ENCODE data around the gene RABL6.

RABL6 gene

GRCh38 chr9:136849038-136849959 lies 41.6 kb downstream of the RABL6 start, which contains the start of gene PHPT1:
PHPT1 (plus strand) TSS chr9:136849409; CDS start chr9:136849431, 22 bp downstream.
- peak; percentile 98 for DNase-seq

DNA sequence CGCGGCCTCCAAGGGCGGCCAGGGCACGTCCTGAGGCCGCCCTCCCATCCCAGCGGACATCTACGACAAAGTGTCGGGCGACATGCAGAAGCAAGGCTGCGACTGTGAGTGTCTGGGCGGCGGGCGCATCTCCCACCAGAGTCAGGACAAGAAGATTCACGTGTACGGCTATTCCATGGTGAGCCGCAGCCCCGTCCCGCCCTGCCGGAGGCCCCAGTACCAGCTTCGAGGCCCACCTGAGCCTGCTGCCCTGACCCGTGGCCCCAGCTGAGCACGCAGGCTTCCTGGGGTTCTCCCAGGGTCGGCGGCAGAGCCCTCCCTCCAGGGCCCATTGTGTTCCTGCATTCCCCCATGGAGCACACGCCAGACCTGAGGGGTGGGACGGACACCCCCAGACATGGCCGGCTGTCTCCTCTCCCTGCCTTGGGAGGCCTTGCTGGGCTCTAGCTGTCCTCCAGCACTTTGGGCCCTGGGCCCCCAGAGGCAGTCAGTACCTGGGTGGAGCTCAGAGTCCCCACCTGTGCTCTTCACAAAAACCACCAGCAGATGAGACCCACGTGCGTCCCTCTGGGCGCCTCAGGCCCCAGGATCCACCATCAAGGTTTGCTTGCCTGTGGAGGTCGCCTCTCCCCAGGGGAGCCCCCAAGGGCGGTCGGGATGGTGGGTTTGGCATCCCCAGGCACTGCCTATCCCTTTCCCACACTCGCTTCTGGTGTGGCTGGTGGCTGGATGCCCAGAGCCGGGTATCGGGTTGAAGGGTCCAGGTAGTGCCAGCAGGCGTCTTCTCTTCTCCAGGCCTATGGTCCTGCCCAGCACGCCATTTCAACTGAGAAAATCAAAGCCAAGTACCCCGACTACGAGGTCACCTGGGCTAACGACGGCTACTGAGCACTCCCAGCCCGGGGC lies 42.5 kb downstream of the RABL6 start:
- DNase-seq = no peak

GRCh38 chr9:136850866-136851775 lies 43.4 kb downstream of the RABL6 start:
- DNase-seq = no peak

DNA sequence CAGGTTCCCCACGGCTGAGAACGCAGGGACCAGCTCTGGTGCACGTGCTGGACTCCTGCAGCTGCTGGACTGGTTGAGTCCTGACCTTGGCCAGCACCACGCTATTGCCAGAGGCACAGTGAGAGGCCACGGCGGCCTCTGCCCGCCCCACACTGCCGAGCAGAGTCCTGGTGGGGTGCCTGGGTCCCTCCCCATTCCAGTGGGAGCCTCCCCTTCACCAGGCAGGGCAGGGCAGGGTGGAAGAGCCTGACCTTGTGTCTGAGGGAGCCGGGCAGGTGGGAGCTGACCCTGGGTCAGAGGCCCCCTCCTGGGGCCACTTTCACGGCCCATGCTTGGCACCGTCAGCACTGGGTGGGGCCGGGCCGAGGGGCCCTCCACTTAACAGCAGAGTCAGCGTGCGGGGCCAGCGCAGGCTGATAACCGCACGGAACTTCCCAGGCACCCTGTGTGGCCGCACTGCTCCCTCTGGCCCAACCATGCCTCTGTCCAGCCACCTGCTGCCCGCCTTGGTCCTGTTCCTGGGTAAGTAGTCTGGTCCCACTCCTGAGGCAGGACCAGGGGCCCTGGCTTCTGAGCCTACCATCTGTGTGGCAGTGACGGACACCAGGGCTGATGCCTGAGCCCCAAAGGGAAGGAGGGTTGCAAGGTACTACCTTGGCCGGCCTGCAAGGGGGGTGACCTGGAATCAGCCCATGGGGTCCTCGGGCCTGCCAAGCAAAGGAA lies 44.4 kb downstream of the RABL6 start, which contains the start of gene MAMDC4:
Gene MAMDC4, plus strand, starts transcription at position 406 of the 723 bp plus-strand sequence. Its CDS starts 71 bp downstream, at position 477.
- DNase-seq = no peak

GRCh38 chr9:136852664-136853595 lies 45.2 kb downstream of the RABL6 start:
- no peak for DNase-seq

GRCh38 chr9:136853596-136854112 lies 45.9 kb downstream of the RABL6 start:
- DNase-seq = no peak

GRCh38 chr9:136854113-136854841 lies 46.5 kb downstream of the RABL6 start:
- DNase-seq = no peak

- no peak for DNase-seq
These were observed 47.2 kb downstream of the RABL6 start for GRCh38 chr9:136854842-136855460.

GRCh38 chr9:136855461-136856078 lies 47.8 kb downstream of the RABL6 start:
- DNase-seq = no peak

GRCh38 chr9:136856079-136856476 lies 48.3 kb downstream of the RABL6 start:
- no peak for DNase-seq

DNA sequence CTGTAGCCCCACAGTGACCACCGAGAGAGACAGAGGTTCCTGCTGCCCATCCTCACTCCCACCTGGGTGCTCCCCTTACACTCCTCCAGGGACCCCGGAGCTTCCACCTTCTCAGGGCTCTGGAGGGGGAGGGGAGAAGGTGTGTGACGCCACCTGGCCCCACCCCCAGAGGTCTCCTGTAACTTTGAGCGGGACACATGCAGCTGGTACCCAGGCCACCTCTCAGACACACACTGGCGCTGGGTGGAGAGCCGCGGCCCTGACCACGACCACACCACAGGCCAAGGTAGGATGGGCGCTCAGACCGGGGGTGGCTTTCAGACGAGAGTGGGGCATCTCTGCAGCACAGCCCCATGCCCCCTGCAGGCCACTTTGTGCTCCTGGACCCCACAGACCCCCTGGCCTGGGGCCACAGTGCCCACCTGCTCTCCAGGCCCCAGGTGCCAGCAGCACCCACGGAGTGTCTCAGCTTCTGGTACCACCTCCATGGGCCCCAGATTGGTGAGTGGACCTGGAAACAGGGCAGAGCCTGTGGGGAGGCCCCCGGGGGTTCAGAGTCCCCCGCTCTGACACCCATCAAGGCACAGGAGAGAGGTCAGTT lies 48.9 kb downstream of the RABL6 start:
- no peak for DNase-seq

GRCh38 chr9:136857166-136857565 lies 49.4 kb downstream of the RABL6 start:
- DNase-seq = no peak

GRCh38 chr9:136857581-136858412 lies 50.0 kb downstream of the RABL6 start:
- DNase-seq = no peak

GRCh38 chr9:136858452-136858843 lies 50.7 kb downstream of the RABL6 start:
- no peak for DNase-seq

DNA sequence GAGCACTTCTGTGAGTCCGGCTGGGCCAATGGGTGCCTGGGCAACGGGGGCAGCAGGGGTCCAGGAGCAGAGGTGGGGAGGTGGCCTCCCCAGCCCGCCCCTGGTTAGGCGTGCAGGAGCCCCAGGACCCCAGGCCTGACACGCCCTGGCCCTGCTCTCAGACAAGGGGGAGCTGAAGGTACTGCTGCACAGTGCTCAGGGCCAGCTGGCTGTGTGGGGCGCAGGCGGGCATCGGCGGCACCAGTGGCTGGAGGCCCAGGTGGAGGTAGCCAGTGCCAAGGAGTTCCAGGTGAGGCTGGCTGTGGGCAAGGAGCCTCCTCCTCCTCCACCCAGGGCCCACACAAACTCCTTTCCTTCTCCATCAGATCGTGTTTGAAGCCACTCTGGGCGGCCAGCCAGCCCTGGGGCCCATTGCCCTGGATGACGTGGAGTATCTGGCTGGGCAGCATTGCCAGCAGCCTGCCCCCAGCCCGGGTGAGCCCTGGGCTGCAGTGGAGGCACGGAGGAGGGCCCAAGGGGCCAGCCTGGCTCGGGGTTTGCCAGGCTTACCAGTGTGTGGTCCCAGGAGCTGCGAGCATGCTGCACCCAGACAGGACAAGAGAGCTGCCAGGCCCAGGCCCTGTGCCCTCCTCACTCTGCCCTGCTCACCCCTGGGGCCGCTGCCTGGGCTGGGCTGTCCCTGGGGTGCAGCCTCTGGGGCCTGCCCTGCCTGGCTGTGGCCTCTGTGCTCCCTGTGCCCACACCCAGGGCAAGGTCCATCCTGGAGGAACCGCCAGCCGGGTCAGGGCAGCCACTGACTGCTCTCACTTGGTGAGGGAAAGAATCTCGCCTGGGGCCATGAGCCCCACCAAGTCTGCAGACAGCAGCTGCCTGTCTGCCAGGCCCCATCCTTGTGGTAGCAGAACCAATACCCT lies 51.4 kb downstream of the RABL6 start:
- DNase-seq = no peak

GRCh38 chr9:136860529-136860928 lies 52.8 kb downstream of the RABL6 start:
- no peak for DNase-seq

Measured in NCI-H1417 treated with DMSO at 0.1 percent for 48 hours (cell line).